Mammary epithelial cell (primary cell): ENCODE results near the gene LIN28B.

Experiments
- CTCF ChIP-seq, 2 donors: IDR thresholded peaks in 1 of 2; conservative IDR thresholded peaks in 1 of 2; 2 replicates each; pipeline ENCODE4 v1.5.1; 2011 to 2012; ENCODE audit warnings: inconsistent platforms in 2 of 2, low read length in 2 of 2, mild to moderate bottlenecking in 2 of 2, control low read depth in 1 of 2, low read depth in 1 of 2; ENCODE audit not compliant: insufficient read depth in 1 of 2; ENCODE audit errors: extremely low read depth in 1 of 2
- EZH2 ChIP-seq: IDR thresholded peaks from 2 replicates; pipeline ENCODE4 v1.6.1; 2012; ENCODE audit warnings: low read length, inconsistent platforms, borderline replicate concordance

DNA sequence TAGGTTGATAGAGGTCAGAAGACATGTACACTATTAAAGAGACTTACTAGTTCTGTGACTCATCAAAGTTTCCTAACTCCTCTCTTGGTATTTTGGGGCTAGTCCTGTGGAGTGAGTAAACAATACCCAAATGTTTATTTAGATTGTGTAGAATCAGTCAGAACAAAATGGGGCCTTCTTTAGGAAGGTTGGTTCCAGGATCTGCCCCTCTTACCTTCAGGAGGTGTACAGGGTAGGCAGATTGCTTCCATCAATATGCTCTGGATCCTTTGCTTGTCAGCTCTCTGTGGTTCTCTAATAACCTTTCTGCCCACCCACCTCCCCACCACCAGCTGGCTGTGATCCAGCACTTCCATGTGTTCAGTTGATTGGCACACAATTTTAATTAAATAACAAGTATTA, 115.9 kb downstream of the LIN28B start:
- TF ChIP-seq CTCF (conservative IDR thresholded peaks at IDR 0.05 in 1 of 2, IDR thresholded peaks at IDR 0.05 in 1 of 2; ENCODE audit: extremely low read depth in 1 of 2, insufficient read depth in 1 of 2, low read depth in 1 of 2, low read length in 2 of 2) (no peak), EZH2 (no peak)
